A673 (cell line): Measurements from ENCODE around the gene PKN1.

Experiments used
- EZH2 ChIP-seq: fragments of 200-600 bp; sonication (generic); IDR thresholded peaks from 2 replicates; pipeline ENCODE4 v1.6.1; 2017; ENCODE audit warnings: borderline replicate concordance, low read depth, mild to moderate bottlenecking, mixed read lengths, antibody characterized with exemption, low read length; ENCODE audit not compliant: poor library complexity, severe bottlenecking
- TF ChIP-seq, protein P1 (sequence below): fragments of 300-800, 200-600 bp; sonication (generic); conservative IDR thresholded peaks from 2 replicates; pipeline ENCODE4 v1.5.1; 2017; ENCODE audit warnings: low read depth, mild to moderate bottlenecking, antibody characterized with exemption, low read length, moderate library complexity, mixed read lengths

GRCh38 chr19:14449321-14449720, 16.2 kb downstream of the PKN1 start:
- TF ChIP-seq, protein P1, sequence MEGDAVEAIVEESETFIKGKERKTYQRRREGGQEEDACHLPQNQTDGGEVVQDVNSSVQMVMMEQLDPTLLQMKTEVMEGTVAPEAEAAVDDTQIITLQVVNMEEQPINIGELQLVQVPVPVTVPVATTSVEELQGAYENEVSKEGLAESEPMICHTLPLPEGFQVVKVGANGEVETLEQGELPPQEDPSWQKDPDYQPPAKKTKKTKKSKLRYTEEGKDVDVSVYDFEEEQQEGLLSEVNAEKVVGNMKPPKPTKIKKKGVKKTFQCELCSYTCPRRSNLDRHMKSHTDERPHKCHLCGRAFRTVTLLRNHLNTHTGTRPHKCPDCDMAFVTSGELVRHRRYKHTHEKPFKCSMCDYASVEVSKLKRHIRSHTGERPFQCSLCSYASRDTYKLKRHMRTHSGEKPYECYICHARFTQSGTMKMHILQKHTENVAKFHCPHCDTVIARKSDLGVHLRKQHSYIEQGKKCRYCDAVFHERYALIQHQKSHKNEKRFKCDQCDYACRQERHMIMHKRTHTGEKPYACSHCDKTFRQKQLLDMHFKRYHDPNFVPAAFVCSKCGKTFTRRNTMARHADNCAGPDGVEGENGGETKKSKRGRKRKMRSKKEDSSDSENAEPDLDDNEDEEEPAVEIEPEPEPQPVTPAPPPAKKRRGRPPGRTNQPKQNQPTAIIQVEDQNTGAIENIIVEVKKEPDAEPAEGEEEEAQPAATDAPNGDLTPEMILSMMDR, result no peak
- no peak for TF ChIP-seq EZH2
